Activated naive CD4-positive, alpha-beta T cell treated with anti-CD3 and anti-CD28 coated beads, Interleukin-2, amount 50 U/mL, for 24 hours (primary cell): ENCODE results near the gene ZNF664.
"Not testable (repeated sequence)": the region's sequence is repeated elsewhere in the genome, so short reads cannot be mapped to it uniquely, and the experiment has no call there.

Experiments
- H3K27ac Mint-ChIP-seq: one replicate; pipeline ENCODE4 v1.8.0; 2021; ENCODE audit warnings: mild to moderate bottlenecking, mixed read lengths
- H3K27me3 Mint-ChIP-seq: one replicate; pipeline ENCODE4 v1.8.0; 2021; ENCODE audit warnings: mixed read lengths
- H3K36me3 Mint-ChIP-seq: one replicate; pipeline ENCODE4 v1.8.0; 2021; ENCODE audit warnings: mixed read lengths
- H3K4me1 Mint-ChIP-seq: one replicate; pipeline ENCODE4 v1.8.0; 2021; ENCODE audit warnings: mixed read lengths
- H3K4me3 Mint-ChIP-seq: one replicate; pipeline ENCODE4 v1.8.0; 2021; ENCODE audit warnings: mild to moderate bottlenecking, mixed read lengths
- H3K9me3 Mint-ChIP-seq: one replicate; pipeline ENCODE4 v1.8.0; 2021; ENCODE audit warnings: mixed read lengths

The ZNF664 gene

GRCh38 chr12:123938679-123939480 lies 34.1 kb upstream of the ZNF664 start:
- Mint-ChIP-seq H3K27ac (peak overlapping the region; percentile 90), H3K27me3 (no peaks in the 10 kb centered on the region), H3K4me1 (peaks cover 30% of the 10 kb centered on the region), H3K4me3 (peak overlapping the region; percentile 82), H3K9me3 (no peaks in the 10 kb centered on the region), H3K36me3 (peaks cover 13% of the 10 kb centered on the region)

GRCh38 chr12:123939716-123940626 lies 33.0 kb upstream of the ZNF664 start:
- no peaks in the 10 kb centered on the region for H3K9me3 Mint-ChIP-seq
- H3K4me3 Mint-ChIP-seq, result no peak overlapping the region
- peaks cover 33% of the 10 kb centered on the region for H3K4me1 Mint-ChIP-seq
- peaks cover 16% of the 10 kb centered on the region for H3K36me3 Mint-ChIP-seq
- H3K27me3 Mint-ChIP-seq, result no peaks in the 10 kb centered on the region
- H3K27ac Mint-ChIP-seq, result no peak overlapping the region

- Mint-ChIP-seq H3K27me3 (no peaks in the 10 kb centered on the region), H3K36me3 (peaks cover 16% of the 10 kb centered on the region), H3K9me3 (no peaks in the 10 kb centered on the region), H3K27ac (no peak overlapping the region), H3K4me1 (peaks cover 33% of the 10 kb centered on the region), H3K4me3 (no peak overlapping the region)
Observed at GRCh38 chr12:123940627-123940966, 32.4 kb upstream of the ZNF664 start.

GRCh38 chr12:123941000-123941399 lies 32.0 kb upstream of the ZNF664 start:
- no peak overlapping the region for H3K4me3 Mint-ChIP-seq
- peaks cover 16% of the 10 kb centered on the region for H3K36me3 Mint-ChIP-seq
- H3K4me1 Mint-ChIP-seq, result peaks cover 36% of the 10 kb centered on the region
- no peaks in the 10 kb centered on the region for H3K9me3 Mint-ChIP-seq
- H3K27me3 Mint-ChIP-seq, result no peaks in the 10 kb centered on the region
- no peak overlapping the region for H3K27ac Mint-ChIP-seq

- Mint-ChIP-seq H3K4me3 (no peak overlapping the region), H3K9me3 (no peaks in the 10 kb centered on the region), H3K36me3 (peaks cover 13% of the 10 kb centered on the region), H3K27ac (no peak overlapping the region), H3K27me3 (no peaks in the 10 kb centered on the region), H3K4me1 (peaks cover 30% of the 10 kb centered on the region)
Observed at GRCh38 chr12:123941624-123942237, 31.3 kb upstream of the ZNF664 start.

GRCh38 chr12:123942238-123942653 lies 30.8 kb upstream of the ZNF664 start:
- peaks cover 13% of the 10 kb centered on the region for H3K36me3 Mint-ChIP-seq
- no peaks in the 10 kb centered on the region for H3K27me3 Mint-ChIP-seq
- no peak overlapping the region for H3K4me3 Mint-ChIP-seq
- no peak overlapping the region for H3K27ac Mint-ChIP-seq
- H3K9me3 Mint-ChIP-seq, result no peaks in the 10 kb centered on the region
- peaks cover 28% of the 10 kb centered on the region for H3K4me1 Mint-ChIP-seq

GRCh38 chr12:123942911-123943648 lies 29.9 kb upstream of the ZNF664 start:
- Mint-ChIP-seq H3K4me3 (no peak overlapping the region), H3K4me1 (peaks cover 20% of the 10 kb centered on the region), H3K36me3 (peaks cover 13% of the 10 kb centered on the region), H3K27ac (no peak overlapping the region), H3K9me3 (no peaks in the 10 kb centered on the region), H3K27me3 (no peaks in the 10 kb centered on the region)

- Mint-ChIP-seq H3K27me3 (no peaks in the 10 kb centered on the region), H3K27ac (no peak overlapping the region), H3K9me3 (no peaks in the 10 kb centered on the region), H3K36me3 (peaks cover 13% of the 10 kb centered on the region), H3K4me3 (no peak overlapping the region), H3K4me1 (peaks cover 12% of the 10 kb centered on the region)
Observed at GRCh38 chr12:123943816-123944215, 29.2 kb upstream of the ZNF664 start.

- Mint-ChIP-seq H3K27ac (no peak overlapping the region), H3K4me1 (peaks cover 6% of the 10 kb centered on the region), H3K36me3 (peaks cover 13% of the 10 kb centered on the region), H3K27me3 (no peaks in the 10 kb centered on the region), H3K4me3 (no peak overlapping the region), H3K9me3 (no peaks in the 10 kb centered on the region)
Observed at GRCh38 chr12:123944696-123945095, 28.3 kb upstream of the ZNF664 start.

- no peak overlapping the region for H3K27ac Mint-ChIP-seq
- peaks cover 13% of the 10 kb centered on the region for H3K36me3 Mint-ChIP-seq
- H3K9me3 Mint-ChIP-seq, result no peaks in the 10 kb centered on the region
- H3K27me3 Mint-ChIP-seq, result no peaks in the 10 kb centered on the region
- peaks cover 6% of the 10 kb centered on the region for H3K4me1 Mint-ChIP-seq
- no peak overlapping the region for H3K4me3 Mint-ChIP-seq
Observed at GRCh38 chr12:123945287-123946151, 27.5 kb upstream of the ZNF664 start.

GRCh38 chr12:123946152-123946515 lies 26.9 kb upstream of the ZNF664 start:
- Mint-ChIP-seq H3K9me3 (no peaks in the 10 kb centered on the region), H3K27ac (no peak overlapping the region), H3K36me3 (peaks cover 13% of the 10 kb centered on the region), H3K4me3 (no peak overlapping the region), H3K27me3 (no peaks in the 10 kb centered on the region), H3K4me1 (peaks cover 6% of the 10 kb centered on the region)

GRCh38 chr12:123946516-123947505 lies 26.2 kb upstream of the ZNF664 start:
- H3K4me3 Mint-ChIP-seq, H3K9me3 Mint-ChIP-seq, H3K27ac Mint-ChIP-seq, H3K4me1 Mint-ChIP-seq, H3K36me3 Mint-ChIP-seq, H3K27me3 Mint-ChIP-seq: not testable (repeated sequence)

GRCh38 chr12:123947531-123947930 lies 25.5 kb upstream of the ZNF664 start:
- not testable (repeated sequence) for H3K27me3 Mint-ChIP-seq, H3K4me3 Mint-ChIP-seq, H3K4me1 Mint-ChIP-seq, H3K36me3 Mint-ChIP-seq, H3K27ac Mint-ChIP-seq, H3K9me3 Mint-ChIP-seq

- Mint-ChIP-seq H3K4me3 (no peak overlapping the region), H3K4me1 (peaks cover 6% of the 10 kb centered on the region), H3K9me3 (no peaks in the 10 kb centered on the region), H3K36me3 (peaks cover 4% of the 10 kb centered on the region), H3K27ac (no peak overlapping the region), H3K27me3 (no peaks in the 10 kb centered on the region)
Observed at GRCh38 chr12:123948401-123948795, 24.6 kb upstream of the ZNF664 start.
